ENCODE measurements around the gene VPS72.

The VPS72 gene

DNA sequence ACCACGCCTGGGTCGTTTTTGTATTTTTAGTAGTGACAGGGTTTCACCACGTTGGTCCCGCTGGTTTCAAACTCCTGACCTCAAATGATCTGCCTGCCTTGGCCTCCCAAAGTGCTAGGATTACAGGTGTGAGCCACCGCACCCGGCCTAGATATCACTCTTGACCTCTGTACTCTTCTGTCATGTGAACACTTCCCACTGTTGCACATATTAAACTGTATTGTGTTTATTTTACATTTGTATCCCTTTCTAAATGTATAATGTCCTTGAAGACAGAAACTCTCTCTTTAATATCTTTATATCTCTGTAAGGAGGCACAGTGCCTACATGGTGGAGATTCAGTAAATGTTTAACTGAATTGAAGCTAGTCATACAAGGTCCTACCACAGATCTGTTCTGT is 45.2 kb upstream of the VPS72 start:
- Histone ChIP-seq H4K20me1 (ENCODE audit: insufficient read depth, low read length, poor library complexity, severe bottlenecking) (no peaks in the 10 kb centered on the region), H3K36me3 (ENCODE audit: insufficient read depth, low read length) (peaks cover 97% of the 10 kb centered on the region), H3K4me2 (ENCODE audit: low read depth, low read length, poor library complexity, severe bottlenecking) (no peak overlapping the region), H3K9me2 (replicated peaks; ENCODE audit: low read depth, low read length) (no peaks in the 10 kb centered on the region), H3K9me3 (ENCODE audit: insufficient read depth, low read depth, low read length) (no peaks in the 10 kb centered on the region), H3F3A (ENCODE audit: low read depth) (no peaks in the 10 kb centered on the region), H2AFZ (ENCODE audit: low read length) (no peak overlapping the region), H3K79me2 (ENCODE audit: insufficient read depth, low read length) (no peaks in the 10 kb centered on the region), H3K4me3 (ENCODE audit: low read length, poor library complexity, severe bottlenecking) (no peak overlapping the region), H3K4me1 (ENCODE audit: insufficient read depth, low read length, poor library complexity, severe bottlenecking) (no peaks in the 10 kb centered on the region), H3K27me3 (ENCODE audit: insufficient read depth, low read length, poor library complexity, severe bottlenecking) (no peaks in the 10 kb centered on the region), H3K9ac (ENCODE audit: low read depth, low read length, poor library complexity, severe bottlenecking) (no peak overlapping the region)
- TF ChIP-seq EZH2phosphoT487 (IDR thresholded peaks at IDR 0.05; ENCODE audit: borderline replicate concordance) = no peak
- TF ChIP-seq, protein P1, sequence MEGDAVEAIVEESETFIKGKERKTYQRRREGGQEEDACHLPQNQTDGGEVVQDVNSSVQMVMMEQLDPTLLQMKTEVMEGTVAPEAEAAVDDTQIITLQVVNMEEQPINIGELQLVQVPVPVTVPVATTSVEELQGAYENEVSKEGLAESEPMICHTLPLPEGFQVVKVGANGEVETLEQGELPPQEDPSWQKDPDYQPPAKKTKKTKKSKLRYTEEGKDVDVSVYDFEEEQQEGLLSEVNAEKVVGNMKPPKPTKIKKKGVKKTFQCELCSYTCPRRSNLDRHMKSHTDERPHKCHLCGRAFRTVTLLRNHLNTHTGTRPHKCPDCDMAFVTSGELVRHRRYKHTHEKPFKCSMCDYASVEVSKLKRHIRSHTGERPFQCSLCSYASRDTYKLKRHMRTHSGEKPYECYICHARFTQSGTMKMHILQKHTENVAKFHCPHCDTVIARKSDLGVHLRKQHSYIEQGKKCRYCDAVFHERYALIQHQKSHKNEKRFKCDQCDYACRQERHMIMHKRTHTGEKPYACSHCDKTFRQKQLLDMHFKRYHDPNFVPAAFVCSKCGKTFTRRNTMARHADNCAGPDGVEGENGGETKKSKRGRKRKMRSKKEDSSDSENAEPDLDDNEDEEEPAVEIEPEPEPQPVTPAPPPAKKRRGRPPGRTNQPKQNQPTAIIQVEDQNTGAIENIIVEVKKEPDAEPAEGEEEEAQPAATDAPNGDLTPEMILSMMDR (conservative IDR thresholded peaks at IDR 0.05; ENCODE audit: low read length) = no peak

DNA sequence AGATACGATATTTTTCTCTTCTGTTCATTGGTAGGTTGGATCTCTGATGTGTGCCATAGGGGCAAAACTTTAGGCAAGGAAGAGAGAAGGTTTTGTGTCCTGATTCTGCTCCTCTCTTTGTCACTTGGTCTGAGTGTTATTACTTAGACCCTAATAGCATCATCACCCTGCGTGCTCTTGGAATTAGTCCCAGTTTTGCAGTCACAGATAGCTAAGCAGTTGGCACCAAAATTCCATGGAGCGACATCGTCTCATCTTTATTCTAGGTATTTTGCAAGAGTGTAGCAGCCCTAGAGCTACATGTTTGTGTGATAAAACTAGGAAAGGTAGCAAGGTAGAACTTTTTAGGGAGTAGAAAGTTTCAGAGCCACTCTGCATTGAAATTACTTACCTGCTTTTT is 32.1 kb upstream of the VPS72 start:
- Histone ChIP-seq H3K4me1 (ENCODE audit: insufficient read depth, low read length, poor library complexity, severe bottlenecking) (no peaks in the 10 kb centered on the region), H3K9me3 (ENCODE audit: insufficient read depth, low read depth, low read length) (no peaks in the 10 kb centered on the region), H2AFZ (ENCODE audit: low read length) (no peak overlapping the region), H3K4me2 (ENCODE audit: low read depth, low read length, poor library complexity, severe bottlenecking) (no peak overlapping the region), H4K20me1 (ENCODE audit: insufficient read depth, low read length, poor library complexity, severe bottlenecking) (peaks cover 21% of the 10 kb centered on the region), H3K4me3 (ENCODE audit: low read length, poor library complexity, severe bottlenecking) (no peak overlapping the region), H3F3A (ENCODE audit: low read depth) (no peaks in the 10 kb centered on the region; the same call in 1 of the 2 replicates), H3K9me2 (replicated peaks; ENCODE audit: low read depth, low read length) (no peaks in the 10 kb centered on the region), H3K79me2 (ENCODE audit: insufficient read depth, low read length) (peaks cover 56% of the 10 kb centered on the region), H3K36me3 (ENCODE audit: insufficient read depth, low read length) (peaks cover 11% of the 10 kb centered on the region; the same call in 1 of the 2 replicates), H3K9ac (ENCODE audit: low read depth, low read length, poor library complexity, severe bottlenecking) (no peak overlapping the region), H3K27me3 (ENCODE audit: insufficient read depth, low read length, poor library complexity, severe bottlenecking) (no peaks in the 10 kb centered on the region)
- TF ChIP-seq, protein P1 (conservative IDR thresholded peaks at IDR 0.05; ENCODE audit: low read length) = no peak
- no peak for TF ChIP-seq EZH2phosphoT487 (IDR thresholded peaks at IDR 0.05; ENCODE audit: borderline replicate concordance)

DNA sequence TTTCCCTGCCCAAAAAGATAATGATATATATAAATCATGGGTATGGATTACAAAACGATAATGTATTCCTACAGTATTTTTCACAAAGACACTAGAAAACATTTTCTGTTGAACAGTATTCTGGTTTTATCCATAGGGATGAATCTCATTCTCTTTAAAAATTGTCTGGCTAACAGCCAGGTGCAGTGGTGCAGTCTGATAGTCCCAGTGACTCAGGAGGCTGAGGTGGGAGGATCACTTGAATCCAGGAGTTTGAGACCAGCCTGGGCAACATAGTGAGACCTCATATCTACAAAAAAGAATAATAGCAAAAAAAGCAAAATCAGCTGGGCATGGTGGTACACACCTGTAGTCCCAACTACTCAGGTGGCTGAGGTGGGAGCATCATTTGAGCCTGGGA is 31.6 kb upstream of the VPS72 start:
- H4K20me1 ChIP-seq (ENCODE audit: insufficient read depth, low read length, poor library complexity, severe bottlenecking) = peaks cover 24% of the 10 kb centered on the region
- no peaks in the 10 kb centered on the region for H3K27me3 ChIP-seq (ENCODE audit: insufficient read depth, low read length, poor library complexity, severe bottlenecking)
- H3K4me2 ChIP-seq (ENCODE audit: low read depth, low read length, poor library complexity, severe bottlenecking) = no peak overlapping the region
- H3K4me3 ChIP-seq (ENCODE audit: low read length, poor library complexity, severe bottlenecking) = no peak overlapping the region
- H3K79me2 ChIP-seq (ENCODE audit: insufficient read depth, low read length) = peaks cover 61% of the 10 kb centered on the region
- H3F3A ChIP-seq (ENCODE audit: low read depth) = no peaks in the 10 kb centered on the region; the same call in 1 of the 2 replicates
- H3K9me3 ChIP-seq (ENCODE audit: insufficient read depth, low read depth, low read length) = no peaks in the 10 kb centered on the region
- H2AFZ ChIP-seq (ENCODE audit: low read length) = no peak overlapping the region
- TF ChIP-seq, protein P1 (conservative IDR thresholded peaks at IDR 0.05; ENCODE audit: low read length) = no peak
- TF ChIP-seq EZH2phosphoT487 (IDR thresholded peaks at IDR 0.05; ENCODE audit: borderline replicate concordance) = no peak
- H3K4me1 ChIP-seq (ENCODE audit: insufficient read depth, low read length, poor library complexity, severe bottlenecking) = no peaks in the 10 kb centered on the region
- peaks cover 11% of the 10 kb centered on the region; the same call in 1 of the 2 replicates for H3K36me3 ChIP-seq (ENCODE audit: insufficient read depth, low read length)
- H3K9ac ChIP-seq (ENCODE audit: low read depth, low read length, poor library complexity, severe bottlenecking) = no peak overlapping the region
- H3K9me2 ChIP-seq (replicated peaks; ENCODE audit: low read depth, low read length) = no peaks in the 10 kb centered on the region

Measured in Loucy (cell line).